ENCODE data around the gene JTB.
"Not testable (repeated sequence)": the region's sequence is repeated elsewhere in the genome, so short reads cannot be mapped to it uniquely, and the experiment has no call there.

- not testable (repeated sequence) for TF ChIP-seq EZH2 (IDR thresholded peaks at IDR 0.05); CTCF (IDR thresholded peaks at IDR 0.05 in 2 of 3, conservative IDR thresholded peaks at IDR 0.05 in 1 of 3; ENCODE audit: borderline replicate concordance in 1 of 3, insufficient read depth in 1 of 3, low read depth in 2 of 3, low read length in 2 of 3); POLR2A (IDR thresholded peaks at IDR 0.05; ENCODE audit: borderline replicate concordance, extremely low read depth, insufficient read depth, insufficient read length); SP1 (IDR thresholded peaks at IDR 0.05; ENCODE audit: low read depth); SIN3A (IDR thresholded peaks at IDR 0.05; ENCODE audit: low read depth); YY1 (IDR thresholded peaks at IDR 0.05; ENCODE audit: extremely low read depth, insufficient replicate concordance, low read depth, low read length); MAX (IDR thresholded peaks at IDR 0.05); CBX3 (IDR thresholded peaks at IDR 0.05; ENCODE audit: low read depth)
- TF ChIP-seq, protein P1, sequence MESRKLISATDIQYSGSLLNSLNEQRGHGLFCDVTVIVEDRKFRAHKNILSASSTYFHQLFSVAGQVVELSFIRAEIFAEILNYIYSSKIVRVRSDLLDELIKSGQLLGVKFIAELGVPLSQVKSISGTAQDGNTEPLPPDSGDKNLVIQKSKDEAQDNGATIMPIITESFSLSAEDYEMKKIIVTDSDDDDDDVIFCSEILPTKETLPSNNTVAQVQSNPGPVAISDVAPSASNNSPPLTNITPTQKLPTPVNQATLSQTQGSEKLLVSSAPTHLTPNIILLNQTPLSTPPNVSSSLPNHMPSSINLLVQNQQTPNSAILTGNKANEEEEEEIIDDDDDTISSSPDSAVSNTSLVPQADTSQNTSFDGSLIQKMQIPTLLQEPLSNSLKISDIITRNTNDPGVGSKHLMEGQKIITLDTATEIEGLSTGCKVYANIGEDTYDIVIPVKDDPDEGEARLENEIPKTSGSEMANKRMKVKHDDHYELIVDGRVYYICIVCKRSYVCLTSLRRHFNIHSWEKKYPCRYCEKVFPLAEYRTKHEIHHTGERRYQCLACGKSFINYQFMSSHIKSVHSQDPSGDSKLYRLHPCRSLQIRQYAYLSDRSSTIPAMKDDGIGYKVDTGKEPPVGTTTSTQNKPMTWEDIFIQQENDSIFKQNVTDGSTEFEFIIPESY (IDR thresholded peaks at IDR 0.05; ENCODE audit: extremely low read depth, insufficient replicate concordance, low read length): not testable (repeated sequence)
Measured at GRCh38 chr1:153996882-153997281, 19.4 kb upstream of the JTB start.

All from HCT116 (cell line).